Sigmoid colon (tissue), 7 donors: ENCODE data around the gene SUCLA2. TPM values are rescaled to one million over a fixed set of nuclear protein-coding genes. Genes with fewer than 3 reads are reported as not detected.
"Not testable (repeated sequence)": the region's sequence is repeated elsewhere in the genome, so short reads cannot be mapped to it uniquely, and the experiment has no call there.

Experiments used
- DNase-seq: peaks from one replicate; pipeline ENCODE4 v3.0.0-alpha.2; 2019
- H3K27ac ChIP-seq, 4 donors: fragments of 200-600 bp; sonication (generic); one replicate each; pipeline ENCODE4 v1.5.1; 2016 to 2019; ENCODE audit warnings: mild to moderate bottlenecking in 1 of 4
- H3K27me3 ChIP-seq, 3 donors: fragments of 200-600 bp; sonication (generic); one replicate each; pipeline ENCODE4 v1.5.1; 2019; ENCODE audit warnings: mild to moderate bottlenecking in 1 of 3
- H3K36me3 ChIP-seq, 4 donors: fragments of 200-600 bp; sonication (generic); one replicate each; pipeline ENCODE4 v1.5.1; 2016 to 2019
- H3K4me1 ChIP-seq, 4 donors: fragments of 200-600 bp; sonication (generic); one replicate each; pipeline ENCODE4 v1.5.1; 2017 to 2019
- H3K4me3 ChIP-seq, 4 donors: fragments of 200-600 bp; sonication (generic); one replicate each; pipeline ENCODE4 v1.5.1; 2017 to 2019; ENCODE audit warnings: mild to moderate bottlenecking in 2 of 4, moderate library complexity in 1 of 4
- H3K9me3 ChIP-seq, 4 donors: fragments of 200-600 bp in 3 of 4; sonication (generic) in 3 of 4; one replicate each; pipeline versions ENCODE4 v1.5.1 to v1.6.1; 2013 to 2019
- EP300 ChIP-seq, 4 donors: sonication (generic); formaldehyde crosslinking; IDR thresholded peaks; one replicate each; pipeline ENCODE4 v1.6.1; 2017; ENCODE audit warnings: antibody characterized with exemption in 4 of 4
- POLR2A ChIP-seq, 2 donors: fragments of 450-650 bp; IDR thresholded peaks; one replicate each; pipeline ENCODE4 v1.6.1; 2016; ENCODE audit warnings: antibody characterized with exemption in 2 of 2, mild to moderate bottlenecking in 2 of 2, moderate library complexity in 2 of 2
- POLR2AphosphoS5 ChIP-seq, 4 donors: sonication (generic); formaldehyde crosslinking; IDR thresholded peaks; one replicate each; pipeline ENCODE4 v1.6.1; 2017; ENCODE audit warnings: antibody characterized with exemption in 4 of 4
- WGBS, 2 donors: extraction: QIAGEN DNeasy Blood & Tissue Kit; methylation state at CpG; one replicate each; pipeline ENCODE4 v1.1.7; 2013; 5-methylcytosine and 5-hydroxymethylcytosine counted together
- intact Hi-C: fragments of 100-400 bp; cut with DNase I; formaldehyde crosslinking; loops from one replicate; pipeline ENCODE4 v1.15.1; 2023
- polyA plus RNA-seq, 3 donors: library from polyadenylated mRNA; stranded (reverse); fragments of 200-250 nt; gene quantifications; one replicate each; pipeline ENCODE4 v1.2.3, GENCODE V29; 2013
- total RNA-seq, 4 donors: library from RNA; depleted of rRNA; stranded (reverse); fragments of >200 nt; gene quantifications; one replicate each; pipeline ENCODE4 v1.1.0, GENCODE V29; 2016
- TF ChIP-seq, protein P1 (sequence below), 4 experiments: fragments of 450-650 bp in 3 of 4; fragments of 200-600 bp in 1 of 4; IDR thresholded peaks; one replicate each; pipeline ENCODE4 v1.5.1; 2016 to 2019; ENCODE audit warnings: antibody characterized with exemption in 4 of 4, mild to moderate bottlenecking in 3 of 4, moderate library complexity in 2 of 4
- donor health status: healthy with polysubstance abuse.
- donor health status: Bipolar disorder and iron deficiency.
- donor health status: healthy.

SUCLA2 gene
- total and polyA plus RNA-seq, 7 donors = 34.9 to 102 (median 45.2) TPM

DNA sequence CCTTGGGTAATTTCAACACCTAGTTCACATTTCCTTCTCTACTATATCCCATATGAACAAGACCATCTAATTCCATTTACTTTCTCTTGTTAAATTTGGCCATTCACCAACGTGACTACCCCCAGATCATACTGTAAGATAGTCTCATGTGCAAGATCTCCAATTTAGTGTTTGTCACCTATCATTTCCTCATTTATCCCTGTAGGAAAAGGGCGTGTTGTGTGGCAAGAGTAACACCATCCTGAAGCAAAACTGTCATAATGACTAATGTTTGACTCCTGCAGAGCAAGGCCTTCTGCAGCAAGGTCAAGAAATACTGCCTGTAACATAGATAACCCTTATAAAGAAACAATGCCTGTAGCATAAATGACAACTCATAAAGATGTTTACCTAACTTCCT is 51.3 kb downstream of the SUCLA2 start:
- WGBS, 2 donors = 64 to 79% methylated on average over 2 of the region's 2 CpGs
- intact Hi-C loops = no loop called here
- TF ChIP-seq POLR2A (IDR thresholded peaks at IDR 0.05) = no peak
- no peak for TF ChIP-seq EP300 (IDR thresholded peaks at IDR 0.05)
- TF ChIP-seq, protein P1, sequence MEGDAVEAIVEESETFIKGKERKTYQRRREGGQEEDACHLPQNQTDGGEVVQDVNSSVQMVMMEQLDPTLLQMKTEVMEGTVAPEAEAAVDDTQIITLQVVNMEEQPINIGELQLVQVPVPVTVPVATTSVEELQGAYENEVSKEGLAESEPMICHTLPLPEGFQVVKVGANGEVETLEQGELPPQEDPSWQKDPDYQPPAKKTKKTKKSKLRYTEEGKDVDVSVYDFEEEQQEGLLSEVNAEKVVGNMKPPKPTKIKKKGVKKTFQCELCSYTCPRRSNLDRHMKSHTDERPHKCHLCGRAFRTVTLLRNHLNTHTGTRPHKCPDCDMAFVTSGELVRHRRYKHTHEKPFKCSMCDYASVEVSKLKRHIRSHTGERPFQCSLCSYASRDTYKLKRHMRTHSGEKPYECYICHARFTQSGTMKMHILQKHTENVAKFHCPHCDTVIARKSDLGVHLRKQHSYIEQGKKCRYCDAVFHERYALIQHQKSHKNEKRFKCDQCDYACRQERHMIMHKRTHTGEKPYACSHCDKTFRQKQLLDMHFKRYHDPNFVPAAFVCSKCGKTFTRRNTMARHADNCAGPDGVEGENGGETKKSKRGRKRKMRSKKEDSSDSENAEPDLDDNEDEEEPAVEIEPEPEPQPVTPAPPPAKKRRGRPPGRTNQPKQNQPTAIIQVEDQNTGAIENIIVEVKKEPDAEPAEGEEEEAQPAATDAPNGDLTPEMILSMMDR (IDR thresholded peaks at IDR 0.05) = no peak
- TF ChIP-seq POLR2AphosphoS5 (IDR thresholded peaks at IDR 0.05) = no peak

DNA sequence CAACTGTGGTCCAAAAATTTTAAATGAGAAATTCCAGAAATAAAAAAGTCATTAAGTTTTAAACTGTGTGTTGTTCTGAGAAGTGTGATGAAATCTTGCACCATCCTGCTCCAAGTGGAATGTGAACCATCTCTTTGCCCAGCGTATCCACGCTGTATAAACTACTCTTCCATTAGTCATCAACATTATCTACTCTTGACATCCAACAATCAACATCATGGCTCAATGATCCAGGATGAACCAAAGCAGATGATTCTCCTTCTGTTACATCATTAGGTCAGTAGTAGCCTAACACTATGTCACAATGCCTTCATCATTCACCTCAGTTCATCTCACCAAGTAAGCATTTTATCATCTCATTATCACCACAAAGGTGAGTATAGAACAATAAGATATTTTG is 55.3 kb downstream of the SUCLA2 start:
- WGBS, 2 donors = 82 to 93% methylated on average over 2 of the region's 2 CpGs
- DNase-seq = no peak
- no peaks in the 10 kb centered on the region for H3K27me3 ChIP-seq
- intact Hi-C loops = no loop called here
- H3K9me3 ChIP-seq = no peaks in the 10 kb centered on the region
- TF ChIP-seq POLR2A (IDR thresholded peaks at IDR 0.05) = no peak
- no peak for TF ChIP-seq POLR2AphosphoS5 (IDR thresholded peaks at IDR 0.05)
- no peak for TF ChIP-seq EP300 (IDR thresholded peaks at IDR 0.05)
- TF ChIP-seq, protein P1 (IDR thresholded peaks at IDR 0.05) = no peak
- H3K27ac ChIP-seq = no peak overlapping the region
- H3K4me3 ChIP-seq = no peak overlapping the region
- no peaks in the 10 kb centered on the region for H3K4me1 ChIP-seq
- H3K36me3 ChIP-seq = peaks cover 5 to 62% (median 13%) of the 10 kb centered on the region in 4 donors

More for the DNA sequence above, 51.3 kb downstream of the SUCLA2 start:
- no peaks in the 10 kb centered on the region for H3K9me3 ChIP-seq
- H3K4me1 ChIP-seq = no peaks in the 10 kb centered on the region
- H3K27me3 ChIP-seq = no peaks in the 10 kb centered on the region
- H3K27ac ChIP-seq = no peak overlapping the region
- H3K36me3 ChIP-seq = peaks cover 0 to 61% (median 14%) of the 10 kb centered on the region in 4 donors
- no peak overlapping the region for H3K4me3 ChIP-seq
- no peak for DNase-seq

DNA sequence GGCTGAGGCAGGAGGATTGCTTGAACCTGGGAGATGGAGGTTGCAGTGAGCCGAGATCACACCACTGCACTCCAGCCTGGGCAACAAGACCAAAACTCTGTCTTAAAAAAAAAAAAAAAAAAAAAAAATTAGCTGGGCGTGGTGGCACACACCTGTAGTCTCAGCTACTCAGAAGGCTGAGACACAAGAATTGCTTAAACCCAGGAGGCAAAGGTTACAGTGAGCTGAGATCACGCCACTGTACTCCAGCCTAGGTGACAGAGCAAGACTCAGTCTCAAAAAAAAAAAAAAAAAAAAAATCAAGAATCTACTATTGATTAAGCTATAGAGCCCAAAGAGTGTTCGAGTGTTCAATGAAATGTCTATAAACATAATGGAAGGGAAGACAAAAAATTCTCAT is 55.9 kb downstream of the SUCLA2 start:
- H3K36me3 ChIP-seq = peaks cover 5 to 62% (median 13%) of the 10 kb centered on the region in 4 donors

GRCh38 chr13:47934371-47934770 is 66.7 kb downstream of the SUCLA2 start:
- 80 to 83% methylated on average over 5 of the region's 5 CpGs for WGBS, 2 donors
- intact Hi-C loops = no loop called here
- no peak for DNase-seq
- no peaks in the 10 kb centered on the region for H3K27me3 ChIP-seq
- no peak overlapping the region for H3K4me3 ChIP-seq
- peaks cover 0 to 5% (median 1%) of the 10 kb centered on the region in 4 donors for H3K36me3 ChIP-seq
- H3K9me3 ChIP-seq = no peaks in the 10 kb centered on the region
- TF ChIP-seq POLR2AphosphoS5 (IDR thresholded peaks at IDR 0.05) (no peak), EP300 (IDR thresholded peaks at IDR 0.05) (no peak), POLR2A (IDR thresholded peaks at IDR 0.05) (no peak)
- TF ChIP-seq, protein P1 (IDR thresholded peaks at IDR 0.05) = no peak
- no peaks in the 10 kb centered on the region for H3K4me1 ChIP-seq
- H3K27ac ChIP-seq = no peak overlapping the region

More for the DNA sequence above, 55.9 kb downstream of the SUCLA2 start:
- DNase-seq, H3K27me3 ChIP-seq, H3K4me1 ChIP-seq, H3K4me3 ChIP-seq, H3K27ac ChIP-seq, intact Hi-C loops, H3K9me3 ChIP-seq: not testable (repeated sequence)
- 76 to 93% methylated on average over 4 of the region's 4 CpGs for WGBS, 2 donors

- 52 to 70% methylated on average over 5 of the region's 5 CpGs for WGBS, 2 donors
- H3K27ac ChIP-seq = no peak overlapping the region
- H3K9me3 ChIP-seq = no peaks in the 10 kb centered on the region
- H3K36me3 ChIP-seq = no peaks in the 10 kb centered on the region
- TF ChIP-seq POLR2A (IDR thresholded peaks at IDR 0.05) (no peak), POLR2AphosphoS5 (IDR thresholded peaks at IDR 0.05) (no peak), EP300 (IDR thresholded peaks at IDR 0.05) (no peak)
- TF ChIP-seq, protein P1 (IDR thresholded peaks at IDR 0.05) = no peak
- no peak for DNase-seq
- H3K4me1 ChIP-seq = no peaks in the 10 kb centered on the region
- no peaks in the 10 kb centered on the region for H3K27me3 ChIP-seq
- intact Hi-C loops = no loop called here
- no peak overlapping the region for H3K4me3 ChIP-seq
These were observed 67.8 kb downstream of the SUCLA2 start for GRCh38 chr13:47932950-47933923.
